Heart left ventricle (tissue), 13 donors: ENCODE results near the gene ATG2B.

Experiments
- POLR2A ChIP-seq, 2 donors: fragments of 450-650 bp; IDR thresholded peaks; one replicate each; pipeline ENCODE4 v1.6.1; 2017; ENCODE audit warnings: antibody characterized with exemption in 2 of 2, mild to moderate bottlenecking in 2 of 2, moderate library complexity in 2 of 2
- TF ChIP-seq, protein P1 (sequence below), 12 donors: fragments of 200-600 bp; sonication (generic) in 4 of 12; IDR thresholded peaks; one replicate each; pipeline versions ENCODE4 v1.5.0 to v1.8.0; 2018 to 2022; ENCODE audit warnings: antibody characterized with exemption in 12 of 12, mild to moderate bottlenecking in 5 of 12
- donor health status: ischemic (EF 13 %, LVEDD 7.1; RV severe dilation, severe dysfunction).
- donor health status: DM: no; HTN: yes; CAD: no.
- donor health status: DM: no; HTN: no; CAD: no.
- donor health status: ischemic (EF 25% LVEDD 6.9; RV normal size, moderate dysfunction).
- donor health status: ischemic (EF 25% LVEDD 5.7; RV mildly dilated, moderate dysfunction).
- donor health status: ischemic (EF 35%, LVEDD 5.7; RV mildly dilated, moderate dysfunction).
- donor health status: nonischemic (EF 11% LVEDD 7.7; RV severe dilation, severe dysfunction).
- donor health status: DM: yes; HTN: yes; CAD: no.
- donor health status: PGD.
- donor health status: ischemic (EF 29% LVEDD 5.4; RV normal size, mild dysfunction).
- donor health status: nonischemic (EF 23%, LVEDD 6.1; RV moderate dilation, normal function).

DNA sequence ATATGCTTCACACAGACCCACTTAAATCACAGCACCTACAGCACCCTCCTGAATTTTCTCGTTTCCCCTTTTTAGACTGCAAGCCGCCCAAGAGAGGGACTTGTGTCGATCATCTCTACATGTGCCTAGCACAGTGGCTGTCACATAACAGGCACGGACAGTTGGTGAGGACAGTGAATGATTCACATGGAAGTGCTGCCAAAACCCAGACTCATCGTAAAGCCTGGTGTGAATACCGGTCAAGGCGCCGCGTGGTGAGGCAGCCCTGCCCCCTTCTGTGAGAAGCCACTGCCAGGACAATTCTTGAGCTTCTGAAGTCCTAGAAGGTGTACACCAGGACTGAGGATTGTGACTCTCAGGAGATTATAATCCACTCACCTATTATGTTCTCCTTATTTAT, 44.3 kb downstream of the ATG2B start:
- TF ChIP-seq, protein P1, sequence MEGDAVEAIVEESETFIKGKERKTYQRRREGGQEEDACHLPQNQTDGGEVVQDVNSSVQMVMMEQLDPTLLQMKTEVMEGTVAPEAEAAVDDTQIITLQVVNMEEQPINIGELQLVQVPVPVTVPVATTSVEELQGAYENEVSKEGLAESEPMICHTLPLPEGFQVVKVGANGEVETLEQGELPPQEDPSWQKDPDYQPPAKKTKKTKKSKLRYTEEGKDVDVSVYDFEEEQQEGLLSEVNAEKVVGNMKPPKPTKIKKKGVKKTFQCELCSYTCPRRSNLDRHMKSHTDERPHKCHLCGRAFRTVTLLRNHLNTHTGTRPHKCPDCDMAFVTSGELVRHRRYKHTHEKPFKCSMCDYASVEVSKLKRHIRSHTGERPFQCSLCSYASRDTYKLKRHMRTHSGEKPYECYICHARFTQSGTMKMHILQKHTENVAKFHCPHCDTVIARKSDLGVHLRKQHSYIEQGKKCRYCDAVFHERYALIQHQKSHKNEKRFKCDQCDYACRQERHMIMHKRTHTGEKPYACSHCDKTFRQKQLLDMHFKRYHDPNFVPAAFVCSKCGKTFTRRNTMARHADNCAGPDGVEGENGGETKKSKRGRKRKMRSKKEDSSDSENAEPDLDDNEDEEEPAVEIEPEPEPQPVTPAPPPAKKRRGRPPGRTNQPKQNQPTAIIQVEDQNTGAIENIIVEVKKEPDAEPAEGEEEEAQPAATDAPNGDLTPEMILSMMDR (IDR thresholded peaks at IDR 0.05): no peak
- TF ChIP-seq POLR2A (IDR thresholded peaks at IDR 0.05): no peak
